K562 (cell line): Measurements from ENCODE around the gene SLMAP. TPM values are rescaled to one million over a fixed set of nuclear protein-coding genes. Genes with fewer than 3 reads are reported as not detected.

Source experiments
- ATF7 ChIP-seq: fragments of 450-650 bp; IDR thresholded peaks from 2 replicates; pipeline ENCODE4 v1.7.1; 2014; ENCODE audit warnings: mild to moderate bottlenecking, moderate library complexity
- BRF2 ChIP-seq: IDR thresholded peaks from 3 replicates; pipeline ENCODE4 v1.6.1; 2011; ENCODE audit warnings: borderline replicate concordance, mild to moderate bottlenecking; ENCODE audit not compliant: insufficient read length, insufficient read depth
- CHD1 ChIP-seq: fragments of 200-600 bp; sonication (generic); IDR thresholded peaks from one replicate; pipeline ENCODE4 v1.6.1; 2012; ENCODE audit warnings: mild to moderate bottlenecking, moderate library complexity, low read length, inconsistent platforms
- E2F5 ChIP-seq: sonication (generic); formaldehyde crosslinking; IDR thresholded peaks from 2 replicates; pipeline ENCODE4 v1.8.0; 2022; ENCODE audit warnings: mild to moderate bottlenecking, missing genetic modification reagents
- EP300 ChIP-seq: IDR thresholded peaks from 2 replicates; pipeline ENCODE4 v1.6.1; 2012; ENCODE audit warnings: low read length, improper control_type of control experiment
- ESRRA ChIP-seq: fragments of 450-650 bp; IDR thresholded peaks from 2 replicates; pipeline ENCODE4 v1.6.1; 2014; ENCODE audit warnings: low read depth, mild to moderate bottlenecking, moderate library complexity, borderline replicate concordance
- FOXK2 ChIP-seq, 2 experiments: fragments of 450-650 bp; IDR thresholded peaks in 1 of 2; conservative IDR thresholded peaks in 1 of 2; 2 replicates each; pipeline ENCODE4 v1.6.1; 2016; ENCODE audit warnings: low read depth in 2 of 2, mild to moderate bottlenecking in 1 of 2
- GABPB2 ChIP-seq: fragments of 250-450 bp; sonication (Bioruptor Pico); conservative IDR thresholded peaks from 2 replicates; pipeline ENCODE4 v1.5.1; 2021; ENCODE audit warnings: mild to moderate bottlenecking
- GATAD2B ChIP-seq: fragments of 450-650 bp; IDR thresholded peaks from 2 replicates; pipeline ENCODE4 v1.6.1; 2017; ENCODE audit warnings: mild to moderate bottlenecking, borderline replicate concordance
- IRF9 ChIP-seq: fragments of 450-650 bp; IDR thresholded peaks from 2 replicates; pipeline ENCODE4 v1.6.1; 2016; ENCODE audit warnings: missing biosample characterization, missing genetic modification characterization
- MEIS2 ChIP-seq: fragments of 450-650 bp; IDR thresholded peaks from 2 replicates; pipeline ENCODE4 v1.6.1; 2014; ENCODE audit warnings: mild to moderate bottlenecking; ENCODE audit not compliant: partially characterized antibody
- NFE2 ChIP-seq: IDR thresholded peaks from 2 replicates; pipeline ENCODE4 v1.6.1; 2014; ENCODE audit warnings: antibody characterized with exemption, low read depth
- OTX1 ChIP-seq: fragments of 450-650 bp; formaldehyde crosslinking; IDR thresholded peaks from 2 replicates; pipeline ENCODE4 v1.4.0; 2022; ENCODE audit warnings: mild to moderate bottlenecking
- PKNOX1 ChIP-seq: fragments of 450-650 bp; IDR thresholded peaks from 2 replicates; pipeline ENCODE4 v1.6.1; 2016
- PTRF ChIP-seq: fragments of 450-650 bp; IDR thresholded peaks from 2 replicates; pipeline ENCODE4 v1.6.1; 2016; ENCODE audit warnings: mild to moderate bottlenecking, missing genetic modification characterization, missing compliant biosample characterization
- TRIM25 ChIP-seq: fragments of 450-650 bp; IDR thresholded peaks from 2 replicates; pipeline ENCODE4 v1.7.0; 2016; ENCODE audit warnings: borderline replicate concordance
- ZBTB2 ChIP-seq: fragments of 450-650 bp; IDR thresholded peaks from 2 replicates; pipeline ENCODE4 v1.6.1; 2016; ENCODE audit warnings: antibody characterized with exemption
- ZC3H4 ChIP-seq: sonication (generic); formaldehyde crosslinking; IDR thresholded peaks from 2 replicates; pipeline ENCODE4 v1.9.0; 2021; ENCODE audit warnings: missing genetic modification reagents, borderline replicate concordance
- ZNF165 ChIP-seq: fragments of 250-450 bp; sonication (Bioruptor Pico); IDR thresholded peaks from 2 replicates; pipeline ENCODE4 v1.4.0; 2020; ENCODE audit warnings: borderline replicate concordance
- ZNF274 ChIP-seq: IDR thresholded peaks from 2 replicates; pipeline ENCODE4 v1.6.1; 2011; ENCODE audit warnings: low read depth, mild to moderate bottlenecking, low read length, moderate library complexity, borderline replicate concordance
- ZNF717 ChIP-seq: fragments of 250-450 bp; sonication (Bioruptor Pico); IDR thresholded peaks from 2 replicates; pipeline ENCODE4 v1.5.0; 2021
- polyA plus RNA-seq, 8 experiments: library from polyadenylated mRNA; depleted of rRNA in 4 of 8; stranded (reverse) in 5 of 8; unstranded in 3 of 8; fragments of >200 nt; fragmentation: Nextera tagmentation in 2 of 8; fragmentation: Illumina TruSeq in 1 of 8; extraction: Ambion mirVana in 2 of 8; extraction: Trizol in 1 of 8; gene quantifications; 2 replicates each; pipeline versions ENCODE4 v1.2.1 to v1.2.3, GENCODE V29; 2011 to 2014; ENCODE audit warnings: inconsistent platforms in 1 of 8, missing spikeins in 1 of 8
- total RNA-seq, 7 experiments: library from RNA; depleted of rRNA in 6 of 7; stranded (reverse); fragments of >200 nt in 6 of 7; fragmentation: Illumina TruSeq in 2 of 7; extraction: Trizol in 2 of 7; gene quantifications; 2 replicates each; pipeline versions ENCODE4 v1.2.1 to v1.2.3, GENCODE V29; 2011 to 2021; ENCODE audit warnings: low replicate concordance in 1 of 7

The SLMAP gene
- total and polyA plus RNA-seq, 9 of the 15 experiments (the other 6 are each of a cell fraction or from before 2014, with no cell fraction given): 12.1 to 50.7 (median 28.3) TPM

- no peak for TF ChIP-seq ZNF165
- no peak for TF ChIP-seq ESRRA
- TF ChIP-seq ZC3H4: no peak
- peak; percentile 41; the same call in 1 of the 2 replicates for TF ChIP-seq PKNOX1
- peak; percentile 98 for TF ChIP-seq NFE2
- TF ChIP-seq EP300: peak; percentile 77; the same call in 1 of the 2 replicates
- TF ChIP-seq PTRF: no peak
- TF ChIP-seq GABPB2 (CRISPR knock-in tag): no peak
- TF ChIP-seq ATF7: 0 out of 2 replicates have a peak, but pooled peaks have one; percentile 13
- peak; percentile 81 to 84 for TF ChIP-seq FOXK2 (conservative IDR thresholded peaks at IDR 0.05 in 1 of 2, IDR thresholded peaks at IDR 0.05 in 1 of 2; ENCODE audit: low read depth in 2 of 2)
- TF ChIP-seq CHD1: no peak
- TF ChIP-seq E2F5: no peak
- TF ChIP-seq IRF9 (tag): 0 out of 2 replicates have a peak, but pooled peaks have one; percentile 33
- TF ChIP-seq MEIS2: peak; percentile 39
- TF ChIP-seq TRIM25: no peak
- TF ChIP-seq OTX1 (CRISPR knock-in tag): no peak
- TF ChIP-seq ZNF717 (CRISPR knock-in tag): no peak
- peak; percentile 64 for TF ChIP-seq GATAD2B
- no peak for TF ChIP-seq ZNF274
- TF ChIP-seq ZBTB2: no peak
- no peak for TF ChIP-seq BRF2
Observed at GRCh38 chr3:57791245-57791644, 35.1 kb downstream of the SLMAP start (continued).
